HCT116 (cell line): ENCODE measurements around the gene PDE4B.

ENCODE experiments used
- CBX3 ChIP-seq: IDR thresholded peaks from 2 replicates; pipeline ENCODE4 v1.6.1; 2012; ENCODE audit warnings: low read depth
- CTCF ChIP-seq, 3 experiments: fragments of 200-600 bp in 1 of 3; sonication (generic) in 1 of 3; IDR thresholded peaks in 2 of 3; conservative IDR thresholded peaks in 1 of 3; 2 replicates each; pipeline ENCODE4 v1.5.1; 2012 to 2017; ENCODE audit warnings: low read depth in 2 of 3, low read length in 2 of 3, antibody characterized with exemption in 1 of 3, borderline replicate concordance in 1 of 3, control low read depth in 1 of 3, mild to moderate bottlenecking in 1 of 3, mixed read lengths in 1 of 3, mixed run types in 1 of 3, moderate library complexity in 1 of 3; ENCODE audit not compliant: insufficient read depth in 1 of 3
- ELF1 ChIP-seq: IDR thresholded peaks from 2 replicates; pipeline ENCODE4 v1.6.1; 2012; ENCODE audit warnings: low read depth, borderline replicate concordance

GRCh38 chr1:66073388-66073787 is 280.7 kb downstream of the PDE4B start:
- no peak for TF ChIP-seq ELF1
- no peak for TF ChIP-seq CTCF (IDR thresholded peaks at IDR 0.05 in 2 of 3, conservative IDR thresholded peaks at IDR 0.05 in 1 of 3; ENCODE audit: borderline replicate concordance in 1 of 3, insufficient read depth in 1 of 3, low read depth in 2 of 3, low read length in 2 of 3)
- no peak for TF ChIP-seq CBX3
